ENCODE results near the gene MEIS1. TPM values are rescaled to one million over a fixed set of nuclear protein-coding genes. Genes with fewer than 3 reads are reported as not detected.

Gene MEIS1
- total and polyA plus RNA-seq, 2 of the 8 experiments (the other 6 are each of a cell fraction or from before 2014, with no cell fraction given) = 0.17 to 1.2 TPM

DNA sequence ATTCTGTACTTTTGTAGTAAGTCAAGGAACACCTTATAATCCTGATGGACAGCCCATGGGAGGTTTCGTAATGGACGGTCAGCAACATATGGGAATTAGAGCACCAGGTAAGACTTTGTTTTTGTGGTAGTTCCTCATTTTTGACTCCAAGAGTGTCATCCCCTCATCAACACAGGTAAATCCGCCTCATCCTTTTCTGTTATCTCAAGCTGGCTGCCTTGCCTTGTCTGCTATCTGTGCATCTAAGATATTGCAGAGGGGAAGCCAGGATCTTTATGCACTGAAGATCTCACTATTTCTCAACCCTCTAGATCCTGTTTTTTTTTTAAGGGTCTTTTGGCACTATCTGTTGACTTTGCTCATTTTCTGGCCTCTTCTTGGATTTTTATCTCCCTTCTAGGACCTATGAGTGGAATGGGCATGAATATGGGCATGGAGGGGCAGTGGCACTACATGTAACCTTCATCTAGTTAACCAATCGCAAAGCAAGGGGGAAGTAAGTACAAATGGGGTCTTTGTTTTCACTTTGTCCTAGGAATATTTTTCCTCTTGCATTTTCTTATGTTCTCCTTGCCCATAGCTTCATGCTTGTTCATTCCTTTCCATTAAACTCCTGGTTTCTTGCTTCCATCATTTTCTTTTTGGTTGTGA, 133.8 kb downstream of the MEIS1 start (continued):
- no peak for TF ChIP-seq NRF1 (IDR thresholded peaks at IDR 0.05; ENCODE audit: low read depth, low read length)
- TF ChIP-seq CEBPB (IDR thresholded peaks at IDR 0.05; ENCODE audit: low read depth, low read length) = no peak
- TF ChIP-seq CTBP2 (IDR thresholded peaks at IDR 0.05; ENCODE audit: borderline replicate concordance, insufficient read depth, insufficient read length, low read length) = no peak
- no peak for TF ChIP-seq EGR1 (IDR thresholded peaks at IDR 0.05; ENCODE audit: borderline replicate concordance, low read depth, low read length)
- TF ChIP-seq HDAC2 (IDR thresholded peaks at IDR 0.05; ENCODE audit: borderline replicate concordance in 1 of 2, low read depth in 2 of 2, low read length in 2 of 2) = no peak
- TF ChIP-seq, protein P1, sequence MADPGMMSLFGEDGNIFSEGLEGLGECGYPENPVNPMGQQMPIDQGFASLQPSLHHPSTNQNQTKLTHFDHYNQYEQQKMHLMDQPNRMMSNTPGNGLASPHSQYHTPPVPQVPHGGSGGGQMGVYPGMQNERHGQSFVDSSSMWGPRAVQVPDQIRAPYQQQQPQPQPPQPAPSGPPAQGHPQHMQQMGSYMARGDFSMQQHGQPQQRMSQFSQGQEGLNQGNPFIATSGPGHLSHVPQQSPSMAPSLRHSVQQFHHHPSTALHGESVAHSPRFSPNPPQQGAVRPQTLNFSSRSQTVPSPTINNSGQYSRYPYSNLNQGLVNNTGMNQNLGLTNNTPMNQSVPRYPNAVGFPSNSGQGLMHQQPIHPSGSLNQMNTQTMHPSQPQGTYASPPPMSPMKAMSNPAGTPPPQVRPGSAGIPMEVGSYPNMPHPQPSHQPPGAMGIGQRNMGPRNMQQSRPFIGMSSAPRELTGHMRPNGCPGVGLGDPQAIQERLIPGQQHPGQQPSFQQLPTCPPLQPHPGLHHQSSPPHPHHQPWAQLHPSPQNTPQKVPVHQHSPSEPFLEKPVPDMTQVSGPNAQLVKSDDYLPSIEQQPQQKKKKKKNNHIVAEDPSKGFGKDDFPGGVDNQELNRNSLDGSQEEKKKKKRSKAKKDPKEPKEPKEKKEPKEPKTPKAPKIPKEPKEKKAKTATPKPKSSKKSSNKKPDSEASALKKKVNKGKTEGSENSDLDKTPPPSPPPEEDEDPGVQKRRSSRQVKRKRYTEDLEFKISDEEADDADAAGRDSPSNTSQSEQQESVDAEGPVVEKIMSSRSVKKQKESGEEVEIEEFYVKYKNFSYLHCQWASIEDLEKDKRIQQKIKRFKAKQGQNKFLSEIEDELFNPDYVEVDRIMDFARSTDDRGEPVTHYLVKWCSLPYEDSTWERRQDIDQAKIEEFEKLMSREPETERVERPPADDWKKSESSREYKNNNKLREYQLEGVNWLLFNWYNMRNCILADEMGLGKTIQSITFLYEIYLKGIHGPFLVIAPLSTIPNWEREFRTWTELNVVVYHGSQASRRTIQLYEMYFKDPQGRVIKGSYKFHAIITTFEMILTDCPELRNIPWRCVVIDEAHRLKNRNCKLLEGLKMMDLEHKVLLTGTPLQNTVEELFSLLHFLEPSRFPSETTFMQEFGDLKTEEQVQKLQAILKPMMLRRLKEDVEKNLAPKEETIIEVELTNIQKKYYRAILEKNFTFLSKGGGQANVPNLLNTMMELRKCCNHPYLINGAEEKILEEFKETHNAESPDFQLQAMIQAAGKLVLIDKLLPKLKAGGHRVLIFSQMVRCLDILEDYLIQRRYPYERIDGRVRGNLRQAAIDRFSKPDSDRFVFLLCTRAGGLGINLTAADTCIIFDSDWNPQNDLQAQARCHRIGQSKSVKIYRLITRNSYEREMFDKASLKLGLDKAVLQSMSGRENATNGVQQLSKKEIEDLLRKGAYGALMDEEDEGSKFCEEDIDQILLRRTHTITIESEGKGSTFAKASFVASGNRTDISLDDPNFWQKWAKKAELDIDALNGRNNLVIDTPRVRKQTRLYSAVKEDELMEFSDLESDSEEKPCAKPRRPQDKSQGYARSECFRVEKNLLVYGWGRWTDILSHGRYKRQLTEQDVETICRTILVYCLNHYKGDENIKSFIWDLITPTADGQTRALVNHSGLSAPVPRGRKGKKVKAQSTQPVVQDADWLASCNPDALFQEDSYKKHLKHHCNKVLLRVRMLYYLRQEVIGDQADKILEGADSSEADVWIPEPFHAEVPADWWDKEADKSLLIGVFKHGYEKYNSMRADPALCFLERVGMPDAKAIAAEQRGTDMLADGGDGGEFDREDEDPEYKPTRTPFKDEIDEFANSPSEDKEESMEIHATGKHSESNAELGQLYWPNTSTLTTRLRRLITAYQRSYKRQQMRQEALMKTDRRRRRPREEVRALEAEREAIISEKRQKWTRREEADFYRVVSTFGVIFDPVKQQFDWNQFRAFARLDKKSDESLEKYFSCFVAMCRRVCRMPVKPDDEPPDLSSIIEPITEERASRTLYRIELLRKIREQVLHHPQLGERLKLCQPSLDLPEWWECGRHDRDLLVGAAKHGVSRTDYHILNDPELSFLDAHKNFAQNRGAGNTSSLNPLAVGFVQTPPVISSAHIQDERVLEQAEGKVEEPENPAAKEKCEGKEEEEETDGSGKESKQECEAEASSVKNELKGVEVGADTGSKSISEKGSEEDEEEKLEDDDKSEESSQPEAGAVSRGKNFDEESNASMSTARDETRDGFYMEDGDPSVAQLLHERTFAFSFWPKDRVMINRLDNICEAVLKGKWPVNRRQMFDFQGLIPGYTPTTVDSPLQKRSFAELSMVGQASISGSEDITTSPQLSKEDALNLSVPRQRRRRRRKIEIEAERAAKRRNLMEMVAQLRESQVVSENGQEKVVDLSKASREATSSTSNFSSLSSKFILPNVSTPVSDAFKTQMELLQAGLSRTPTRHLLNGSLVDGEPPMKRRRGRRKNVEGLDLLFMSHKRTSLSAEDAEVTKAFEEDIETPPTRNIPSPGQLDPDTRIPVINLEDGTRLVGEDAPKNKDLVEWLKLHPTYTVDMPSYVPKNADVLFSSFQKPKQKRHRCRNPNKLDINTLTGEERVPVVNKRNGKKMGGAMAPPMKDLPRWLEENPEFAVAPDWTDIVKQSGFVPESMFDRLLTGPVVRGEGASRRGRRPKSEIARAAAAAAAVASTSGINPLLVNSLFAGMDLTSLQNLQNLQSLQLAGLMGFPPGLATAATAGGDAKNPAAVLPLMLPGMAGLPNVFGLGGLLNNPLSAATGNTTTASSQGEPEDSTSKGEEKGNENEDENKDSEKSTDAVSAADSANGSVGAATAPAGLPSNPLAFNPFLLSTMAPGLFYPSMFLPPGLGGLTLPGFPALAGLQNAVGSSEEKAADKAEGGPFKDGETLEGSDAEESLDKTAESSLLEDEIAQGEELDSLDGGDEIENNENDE (IDR thresholded peaks at IDR 0.05; ENCODE audit: insufficient replicate concordance, low read length) = no peak
- TF ChIP-seq BRCA1 (IDR thresholded peaks at IDR 0.05; ENCODE audit: low read depth, low read length) = no peak
- no peak for TF ChIP-seq FOSL1 (IDR thresholded peaks at IDR 0.05; ENCODE audit: insufficient read depth, low read depth, low read length)

All from H1 (cell line).